GM18909 (cell line): ENCODE results near the gene TBC1D21.

Source experiments
- ATAC-seq: cut with Tn5 transposase; IDR thresholded peaks from one replicate; pipeline ENCODE4 v1.9.1; 2021; ENCODE audit warnings: mild to moderate bottlenecking; ENCODE audit not compliant: unreplicated experiment, poor library complexity

Gene TBC1D21

GRCh38 chr15:73905225-73905827, 32.0 kb downstream of the TBC1D21 start:
- ATAC-seq = no peak

GRCh38 chr15:73906346-73907034, 33.1 kb downstream of the TBC1D21 start:
- no peak for ATAC-seq

GRCh38 chr15:73907035-73907408, 33.7 kb downstream of the TBC1D21 start:
- ATAC-seq = no peak

GRCh38 chr15:73908030-73908821, 34.9 kb downstream of the TBC1D21 start:
- peak; percentile 65 for ATAC-seq

- ATAC-seq = no peak
These were observed 35.4 kb downstream of the TBC1D21 start for GRCh38 chr15:73908822-73909122.

- ATAC-seq = no peak
These were observed 36.3 kb downstream of the TBC1D21 start for GRCh38 chr15:73909651-73910050.

GRCh38 chr15:73910522-73911303, 37.3 kb downstream of the TBC1D21 start:
- ATAC-seq = no peak

GRCh38 chr15:73912030-73912596, 38.7 kb downstream of the TBC1D21 start:
- no peak for ATAC-seq

- ATAC-seq = no peak
These were observed 40.8 kb downstream of the TBC1D21 start for GRCh38 chr15:73914145-73914544.

- ATAC-seq = no peak
These were observed 41.7 kb downstream of the TBC1D21 start for GRCh38 chr15:73915082-73915481.

GRCh38 chr15:73918784-73919183, 45.4 kb downstream of the TBC1D21 start:
- ATAC-seq = no peak

- ATAC-seq = no peak
These were observed 46.3 kb downstream of the TBC1D21 start for GRCh38 chr15:73919706-73920105.

GRCh38 chr15:73921254-73921925, 48.0 kb downstream of the TBC1D21 start:
- ATAC-seq = no peak

GRCh38 chr15:73922186-73923151, 49.1 kb downstream of the TBC1D21 start:
- no peak for ATAC-seq

- ATAC-seq = no peak
These were observed 49.8 kb downstream of the TBC1D21 start for GRCh38 chr15:73923156-73923487.

- ATAC-seq = no peak
These were observed 50.3 kb downstream of the TBC1D21 start for GRCh38 chr15:73923488-73924164.

GRCh38 chr15:73924171-73924921, 51.0 kb downstream of the TBC1D21 start:
- ATAC-seq = no peak

- ATAC-seq = no peak
These were observed 52.5 kb downstream of the TBC1D21 start for GRCh38 chr15:73925848-73926218.
